Neural crest cell (in vitro differentiated cells): Measurements from ENCODE around the gene SIX6. TPM values are rescaled to one million over a fixed set of nuclear protein-coding genes. Genes with fewer than 3 reads are reported as not detected.

Source experiments
- DNase-seq: peaks from one replicate; pipeline ENCODE4 v3.0.0; 2021; ENCODE audit warnings: low read depth, mixed read lengths, low spot score
- H3K27ac Mint-ChIP-seq: one replicate; pipeline ENCODE4 v1.8.0; 2021; ENCODE audit warnings: mild to moderate bottlenecking, mixed read lengths; ENCODE audit not compliant: unreplicated experiment
- H3K27me3 Mint-ChIP-seq: 2 replicates; pipeline ENCODE4 v1.8.0; 2021; ENCODE audit warnings: low read depth, mild to moderate bottlenecking, mixed read lengths
- H3K36me3 Mint-ChIP-seq: 2 replicates; pipeline ENCODE4 v1.8.0; 2021; ENCODE audit warnings: low read depth, mild to moderate bottlenecking, mixed read lengths
- H3K4me1 Mint-ChIP-seq: 2 replicates; pipeline ENCODE4 v1.8.0; 2021; ENCODE audit warnings: mixed read lengths
- H3K4me3 Mint-ChIP-seq: one replicate; pipeline ENCODE4 v1.8.0; 2021; ENCODE audit warnings: mild to moderate bottlenecking, mixed read lengths
- H3K9me3 Mint-ChIP-seq: 2 replicates; pipeline ENCODE4 v1.8.0; 2021; ENCODE audit warnings: mixed read lengths
- total RNA-seq: library from RNA; stranded (reverse); gene quantifications from 2 replicates; pipeline ENCODE4 v1.2.1, GENCODE V29; 2021
- TF ChIP-seq, protein P1 (sequence below): fragments of 200-600 bp; sonication (generic); conservative IDR thresholded peaks from 2 replicates; pipeline ENCODE4 v1.5.0; 2021; ENCODE audit warnings: antibody characterized with exemption, mild to moderate bottlenecking

SIX6 gene
- total RNA-seq, 1 donor from 2014 or later: not detected

DNA sequence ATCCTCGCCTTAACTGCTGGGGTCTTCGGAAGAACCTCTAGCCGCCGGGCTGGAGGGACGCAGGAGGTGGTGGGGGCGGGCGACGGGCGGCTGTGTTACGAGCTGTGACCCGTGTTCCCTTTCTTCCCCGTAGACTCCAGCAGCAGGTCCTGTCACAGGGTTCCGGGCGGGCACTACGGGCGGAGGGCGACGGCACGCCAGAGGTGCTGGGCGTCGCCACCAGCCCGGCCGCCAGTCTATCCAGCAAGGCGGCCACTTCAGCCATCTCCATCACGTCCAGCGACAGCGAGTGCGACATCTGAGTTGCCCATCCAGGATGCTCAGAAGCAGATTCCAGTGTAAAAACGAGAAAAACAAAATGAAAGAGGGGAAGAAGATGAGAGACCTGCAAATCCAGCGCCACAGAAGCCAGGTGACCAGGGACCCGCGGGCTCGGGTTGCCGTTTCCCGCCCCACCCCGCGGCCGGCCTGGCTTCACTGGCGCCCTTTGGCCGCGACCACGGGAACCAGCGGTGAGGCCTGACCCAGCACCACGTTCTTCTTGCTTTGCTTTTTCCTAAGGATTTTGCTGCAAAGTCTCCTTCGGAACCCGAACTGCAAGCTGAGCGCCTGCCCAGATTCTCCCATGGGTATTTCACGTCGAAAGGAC lies 2.1 kb downstream of the SIX6 start:
- Mint-ChIP-seq H3K27me3 (peaks cover 94% of the 10 kb centered on the region), H3K27ac (no peak overlapping the region), H3K9me3 (no peaks in the 10 kb centered on the region), H3K36me3 (no peaks in the 10 kb centered on the region), H3K4me3 (peak overlapping the region; percentile 68), H3K4me1 (peaks cover 21% of the 10 kb centered on the region)
- no peak for DNase-seq
- TF ChIP-seq, protein P1, sequence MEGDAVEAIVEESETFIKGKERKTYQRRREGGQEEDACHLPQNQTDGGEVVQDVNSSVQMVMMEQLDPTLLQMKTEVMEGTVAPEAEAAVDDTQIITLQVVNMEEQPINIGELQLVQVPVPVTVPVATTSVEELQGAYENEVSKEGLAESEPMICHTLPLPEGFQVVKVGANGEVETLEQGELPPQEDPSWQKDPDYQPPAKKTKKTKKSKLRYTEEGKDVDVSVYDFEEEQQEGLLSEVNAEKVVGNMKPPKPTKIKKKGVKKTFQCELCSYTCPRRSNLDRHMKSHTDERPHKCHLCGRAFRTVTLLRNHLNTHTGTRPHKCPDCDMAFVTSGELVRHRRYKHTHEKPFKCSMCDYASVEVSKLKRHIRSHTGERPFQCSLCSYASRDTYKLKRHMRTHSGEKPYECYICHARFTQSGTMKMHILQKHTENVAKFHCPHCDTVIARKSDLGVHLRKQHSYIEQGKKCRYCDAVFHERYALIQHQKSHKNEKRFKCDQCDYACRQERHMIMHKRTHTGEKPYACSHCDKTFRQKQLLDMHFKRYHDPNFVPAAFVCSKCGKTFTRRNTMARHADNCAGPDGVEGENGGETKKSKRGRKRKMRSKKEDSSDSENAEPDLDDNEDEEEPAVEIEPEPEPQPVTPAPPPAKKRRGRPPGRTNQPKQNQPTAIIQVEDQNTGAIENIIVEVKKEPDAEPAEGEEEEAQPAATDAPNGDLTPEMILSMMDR: no peak

DNA sequence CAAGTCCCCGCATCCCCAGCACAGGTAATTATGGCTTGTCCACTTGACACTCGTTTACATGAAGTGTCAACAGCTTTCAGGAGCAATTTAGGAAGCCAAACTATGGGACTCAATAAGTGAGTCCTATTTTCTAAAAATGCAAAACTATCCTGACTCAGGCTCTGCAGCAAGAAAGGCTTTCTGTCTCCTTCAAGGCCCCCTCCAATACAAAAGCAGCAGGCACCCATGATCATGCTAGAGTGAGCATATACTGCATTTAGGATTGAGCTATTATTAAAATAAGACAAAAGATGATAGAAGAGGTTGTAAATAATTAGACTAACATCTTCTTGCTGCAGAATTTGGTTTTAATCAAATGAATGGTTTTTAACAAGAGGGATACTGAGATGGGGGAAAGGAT lies 3.2 kb downstream of the SIX6 start:
- TF ChIP-seq, protein P1: no peak
- Mint-ChIP-seq H3K27ac (no peak overlapping the region), H3K4me1 (peaks cover 25% of the 10 kb centered on the region), H3K9me3 (no peaks in the 10 kb centered on the region), H3K27me3 (peaks cover 94% of the 10 kb centered on the region), H3K36me3 (no peaks in the 10 kb centered on the region), H3K4me3 (no peak overlapping the region)
- no peak for DNase-seq

DNA sequence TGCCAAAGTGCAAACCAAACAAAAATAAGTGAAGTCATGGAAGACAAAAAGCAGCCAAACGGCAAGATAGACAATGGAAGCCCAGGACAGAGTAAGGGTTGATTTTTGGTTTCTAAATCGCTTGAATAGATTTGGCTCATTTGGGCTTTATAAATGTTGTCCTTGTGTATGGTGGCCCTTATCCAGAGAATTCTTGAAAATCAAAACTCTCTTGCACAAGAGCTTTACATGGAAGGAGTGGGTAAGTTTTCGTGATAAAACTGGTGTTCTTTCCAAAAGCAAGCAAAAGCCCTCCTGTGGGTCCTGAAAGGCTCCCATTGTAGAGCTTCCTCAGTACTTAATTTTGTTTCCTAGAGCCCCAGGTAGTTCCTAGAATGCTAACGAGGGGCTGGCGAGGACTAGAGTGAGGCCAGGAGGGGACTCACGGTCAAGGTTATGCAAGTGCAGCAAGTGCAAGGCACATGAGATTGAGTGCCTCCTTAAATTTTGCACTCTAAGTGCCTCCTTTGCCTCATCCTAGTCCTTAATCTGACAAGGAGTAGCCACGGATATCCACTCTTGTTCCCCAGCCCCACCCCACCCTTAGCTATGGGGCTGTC lies 4.1 kb downstream of the SIX6 start:
- no peak overlapping the region for H3K27ac Mint-ChIP-seq
- no peaks in the 10 kb centered on the region for H3K9me3 Mint-ChIP-seq
- H3K4me3 Mint-ChIP-seq: no peak overlapping the region
- H3K27me3 Mint-ChIP-seq: peaks cover 94% of the 10 kb centered on the region
- TF ChIP-seq, protein P1: no peak
- H3K4me1 Mint-ChIP-seq: peaks cover 19% of the 10 kb centered on the region
- no peaks in the 10 kb centered on the region for H3K36me3 Mint-ChIP-seq
- DNase-seq: no peak

DNA sequence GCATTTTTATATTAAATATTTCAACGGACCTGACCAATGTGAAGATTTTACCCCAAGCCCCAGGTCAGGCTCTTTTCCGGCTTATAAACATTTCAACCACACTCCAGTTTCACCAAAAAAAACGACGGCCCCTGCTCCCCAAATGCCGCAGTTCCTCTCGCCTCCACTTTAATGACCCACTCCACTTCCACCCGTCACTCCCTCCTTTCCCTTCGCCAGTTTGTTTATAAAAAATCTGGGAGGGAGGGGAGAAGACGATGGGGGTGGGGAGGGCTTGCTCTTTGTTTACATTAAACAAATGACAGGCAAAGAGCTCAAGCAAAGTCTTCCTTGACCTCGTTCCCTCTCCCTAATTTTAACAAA lies 5.4 kb downstream of the SIX6 start:
- TF ChIP-seq, protein P1: no peak
- peaks cover 88% of the 10 kb centered on the region for H3K27me3 Mint-ChIP-seq
- H3K36me3 Mint-ChIP-seq: no peaks in the 10 kb centered on the region
- no peaks in the 10 kb centered on the region for H3K9me3 Mint-ChIP-seq
- H3K4me1 Mint-ChIP-seq: peaks cover 18% of the 10 kb centered on the region
- H3K4me3 Mint-ChIP-seq: peak overlapping the region; percentile 91
- H3K27ac Mint-ChIP-seq: peak overlapping the region; percentile 63
- no peak for DNase-seq

DNA sequence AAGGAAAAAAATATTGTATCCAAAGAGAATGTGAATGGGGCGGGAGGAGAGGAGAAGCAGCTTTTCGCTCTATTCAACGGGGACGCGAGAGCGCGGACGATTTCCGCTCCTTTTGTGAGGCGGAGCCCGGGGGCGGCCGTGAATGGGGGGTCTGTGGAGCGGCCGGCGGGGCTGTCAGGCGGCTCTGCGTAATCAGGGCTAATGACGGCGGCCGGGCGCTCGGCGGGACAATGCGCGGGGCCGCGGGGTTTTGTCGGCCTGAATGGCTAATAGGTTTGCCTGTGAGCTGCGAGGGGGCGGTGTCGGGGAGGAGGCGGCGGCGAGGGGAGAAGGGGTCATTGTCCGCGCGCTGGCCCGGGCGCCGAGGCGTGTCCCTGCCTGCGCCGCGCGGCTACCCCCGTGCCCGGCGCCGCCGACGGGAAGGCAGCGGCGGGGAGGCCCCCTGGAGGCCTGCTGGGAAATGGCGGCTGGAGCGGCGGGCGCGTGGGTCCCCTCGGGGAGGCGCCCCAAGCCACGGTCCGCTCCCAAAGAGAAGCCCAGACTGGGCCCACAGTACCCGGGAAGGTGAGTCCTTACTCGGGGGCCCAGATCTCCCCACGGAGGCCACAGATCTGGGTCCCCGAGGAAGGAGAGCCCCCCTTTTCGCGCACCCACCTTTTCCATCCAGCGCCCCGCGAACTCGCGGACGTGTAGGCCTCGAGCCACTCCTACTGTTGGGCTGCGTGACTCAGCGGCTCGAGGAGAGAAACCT lies 6.0 kb downstream of the SIX6 start:
- peak; percentile 85 for DNase-seq
- Mint-ChIP-seq H3K36me3 (no peaks in the 10 kb centered on the region), H3K4me1 (peaks cover 15% of the 10 kb centered on the region), H3K9me3 (no peaks in the 10 kb centered on the region), H3K4me3 (peak overlapping the region; percentile 91), H3K27me3 (peaks cover 88% of the 10 kb centered on the region), H3K27ac (peak overlapping the region; percentile 63)
- TF ChIP-seq, protein P1: peak; percentile 72
